ENCODE data around the gene BICD2.

BICD2 gene

GRCh38 chr9:92711844-92712243 lies 52.8 kb downstream of the BICD2 start:
- DNase-seq = peak; percentile 51

- DNase-seq = no peak
These were observed 53.5 kb downstream of the BICD2 start for GRCh38 chr9:92711146-92711545.

- no peak for DNase-seq
These were observed 54.3 kb downstream of the BICD2 start for GRCh38 chr9:92710368-92710767.

- no peak for DNase-seq
These were observed 54.7 kb downstream of the BICD2 start for GRCh38 chr9:92709954-92710353.

- DNase-seq = no peak
These were observed 55.4 kb downstream of the BICD2 start for GRCh38 chr9:92709240-92709639.

GRCh38 chr9:92707530-92707929 lies 57.1 kb downstream of the BICD2 start:
- DNase-seq = no peak

GRCh38 chr9:92706218-92706940 lies 58.3 kb downstream of the BICD2 start:
- peak; percentile 59 for DNase-seq

- no peak for DNase-seq
These were observed 60.1 kb downstream of the BICD2 start for GRCh38 chr9:92704528-92704927.

GRCh38 chr9:92696619-92697018 lies 68.0 kb downstream of the BICD2 start:
- DNase-seq = no peak

GRCh38 chr9:92686954-92687353 lies 77.7 kb downstream of the BICD2 start:
- DNase-seq = no peak

- no peak for DNase-seq
These were observed 79.6 kb downstream of the BICD2 start for GRCh38 chr9:92685022-92685421.

- DNase-seq = no peak
These were observed 82.4 kb downstream of the BICD2 start for GRCh38 chr9:92682269-92682668.

- no peak for DNase-seq
These were observed 84.2 kb downstream of the BICD2 start for GRCh38 chr9:92680166-92681119.

- DNase-seq = no peak
These were observed 85.0 kb downstream of the BICD2 start for GRCh38 chr9:92679413-92680165.

GRCh38 chr9:92671323-92671722 lies 93.3 kb downstream of the BICD2 start:
- DNase-seq = no peak

- peak; percentile 99 for DNase-seq
These were observed 94.5 kb downstream of the BICD2 start, which contains the start of gene IPPK for GRCh38 chr9:92669890-92670708. Gene IPPK (minus strand): TSS chr9:92670131. CDS start chr9:92669988, 143 bp downstream.

GRCh38 chr9:92669527-92669889 lies 95.1 kb downstream of the BICD2 start:
- peak; percentile 38 for DNase-seq

- peak; percentile 50 for DNase-seq
These were observed 95.7 kb downstream of the BICD2 start for GRCh38 chr9:92668746-92669526.

- DNase-seq = no peak
These were observed 97.6 kb downstream of the BICD2 start for GRCh38 chr9:92666912-92667532.

- DNase-seq = no peak
These were observed 98.4 kb downstream of the BICD2 start for GRCh38 chr9:92666236-92666635.

GRCh38 chr9:92665836-92666235 lies 98.8 kb downstream of the BICD2 start:
- no peak for DNase-seq

All from activated CD4-positive, alpha-beta T cell treated with anti-CD3 and anti-CD28 coated beads, Interleukin-2, Interleukin-6, amounts not matched to agents 100 ng/mL and 50 ng/mL, durations not matched to agents 16 hours and 8 hours (primary cell).